Fibroblast of lung (primary cell): Measurements from ENCODE around the gene SDSL. TPM values are rescaled to one million over a fixed set of nuclear protein-coding genes. Genes with fewer than 3 reads are reported as not detected.

ENCODE experiments used
- DNase-seq, 2 donors: peaks; one replicate each; pipeline versions ENCODE4 v3.0.0 to v3.0.0-alpha.2; 2010; ENCODE audit warnings: low read depth in 2 of 2
- H2AFZ ChIP-seq: 2 replicates; pipeline ENCODE4 v1.5.1; 2012; ENCODE audit warnings: low read length, control low read depth, inconsistent platforms
- H3K27ac ChIP-seq: 2 replicates; pipeline ENCODE4 v1.5.1; 2011; ENCODE audit warnings: low read length, control low read depth; ENCODE audit not compliant: insufficient read depth
- H3K27me3 ChIP-seq: 2 replicates; pipeline ENCODE4 v1.5.1; 2011; ENCODE audit warnings: mild to moderate bottlenecking, low read length; ENCODE audit not compliant: control insufficient read depth, insufficient read depth
- H3K36me3 ChIP-seq: 2 replicates; pipeline ENCODE4 v1.5.1; 2011; ENCODE audit warnings: low read length; ENCODE audit not compliant: control insufficient read depth, insufficient read depth
- H3K4me1 ChIP-seq: 2 replicates; pipeline ENCODE4 v1.5.1; 2011; ENCODE audit warnings: low read length; ENCODE audit not compliant: control insufficient read depth, insufficient read depth; ENCODE audit errors: extremely low read depth
- H3K4me2 ChIP-seq: 2 replicates; pipeline ENCODE4 v1.5.1; 2011; ENCODE audit warnings: low read length, control low read depth; ENCODE audit not compliant: insufficient read depth; ENCODE audit errors: extremely low read depth
- H3K4me3 ChIP-seq, 4 experiments: fragments of 200-600 bp in 1 of 4; sonication (generic) in 1 of 4; replicated peaks in 1 of 4; 2 replicates each; pipeline ENCODE4 v1.5.1; 2011 to 2016; ENCODE audit warnings: low read length in 4 of 4, low read depth in 3 of 4, mild to moderate bottlenecking in 3 of 4, control low read depth in 2 of 4, inconsistent platforms in 1 of 4, mixed read lengths in 1 of 4; ENCODE audit not compliant: insufficient read depth in 1 of 4; ENCODE audit errors: control extremely low read depth in 1 of 4
- H3K79me2 ChIP-seq: 2 replicates; pipeline ENCODE4 v1.5.1; 2012; ENCODE audit warnings: mild to moderate bottlenecking, low read length, inconsistent platforms; ENCODE audit not compliant: control insufficient read depth, insufficient read depth
- H3K9ac ChIP-seq: 2 replicates; pipeline ENCODE4 v1.5.1; 2011; ENCODE audit warnings: mild to moderate bottlenecking, low read length, control low read depth; ENCODE audit not compliant: insufficient read depth
- H3K9me3 ChIP-seq: 2 replicates; pipeline ENCODE4 v1.5.1; 2012; ENCODE audit warnings: low read depth, low read length; ENCODE audit not compliant: control insufficient read depth, insufficient read depth
- H4K20me1 ChIP-seq: 2 replicates; pipeline ENCODE4 v1.5.1; 2011; ENCODE audit warnings: low read length; ENCODE audit not compliant: control insufficient read depth, insufficient read depth; ENCODE audit errors: extremely low read depth
- CTCF ChIP-seq, 2 donors: IDR thresholded peaks in 1 of 2; conservative IDR thresholded peaks in 1 of 2; 1 replicate in 1 of 2; 2 replicates in 1 of 2; pipeline ENCODE4 v1.5.1; 2011 to 2012; ENCODE audit warnings: low read length in 2 of 2, control low read depth in 1 of 2, inconsistent platforms in 1 of 2, low read depth in 1 of 2, mild to moderate bottlenecking in 1 of 2
- EZH2 ChIP-seq: IDR thresholded peaks from 2 replicates; pipeline ENCODE4 v1.5.1; 2012; ENCODE audit warnings: low read length, control low read depth, mild to moderate bottlenecking; ENCODE audit errors: missing control alignments
- polyA plus RNA-seq, 2 donors: library from polyadenylated mRNA; depleted of rRNA in 1 of 2; stranded (reverse) in 1 of 2; unstranded in 1 of 2; fragments of >200 nt; gene quantifications; 2 replicates each; pipeline ENCODE4 v1.2.1, GENCODE V29; 2011 to 2012; ENCODE audit warnings: missing spikeins in 1 of 2
- total RNA-seq: library from RNA; depleted of rRNA; stranded (reverse); fragments of >200 nt; gene quantifications from 2 replicates; pipeline ENCODE4 v1.2.1, GENCODE V29; 2014

SDSL gene
- total and polyA plus RNA-seq, 2 donors (not counting 1 experiment from before 2014, with no cell fraction given) = 5.1 to 12.4 TPM

- Histone ChIP-seq H3K9me3 (no peaks in the 10 kb centered on the region), H3K27ac (no peak overlapping the region), H3K4me2 (no peak overlapping the region), H3K79me2 (no peaks in the 10 kb centered on the region), H3K4me1 (no peaks in the 10 kb centered on the region), H3K27me3 (peaks cover 62% of the 10 kb centered on the region), H3K9ac (no peak overlapping the region), H3K36me3 (no peaks in the 10 kb centered on the region), H2AFZ (no peak overlapping the region), H3K4me3 (no peak overlapping the region), H4K20me1 (no peaks in the 10 kb centered on the region)
- TF ChIP-seq EZH2 (no peak), CTCF (conservative IDR thresholded peaks at IDR 0.05 in 1 of 2, IDR thresholded peaks at IDR 0.05 in 1 of 2; ENCODE audit: low read depth in 1 of 2, low read length in 2 of 2) (no peak)
- DNase-seq = no peak
Measured at GRCh38 chr12:113477171-113477841, 55.1 kb downstream of the SDSL start.

GRCh38 chr12:113477842-113478215, 55.6 kb downstream of the SDSL start:
- no peak overlapping the region for H3K4me2 ChIP-seq
- TF ChIP-seq EZH2 (peak; percentile 71), CTCF (conservative IDR thresholded peaks at IDR 0.05 in 1 of 2, IDR thresholded peaks at IDR 0.05 in 1 of 2; ENCODE audit: low read depth in 1 of 2, low read length in 2 of 2) (no peak)
- H3K9me3 ChIP-seq = no peaks in the 10 kb centered on the region
- H3K4me1 ChIP-seq = no peaks in the 10 kb centered on the region
- no peak overlapping the region for H3K27ac ChIP-seq
- peaks cover 58% of the 10 kb centered on the region for H3K27me3 ChIP-seq
- no peaks in the 10 kb centered on the region for H4K20me1 ChIP-seq
- H3K79me2 ChIP-seq = no peaks in the 10 kb centered on the region
- no peak for DNase-seq
- H3K4me3 ChIP-seq = no peak overlapping the region
- no peaks in the 10 kb centered on the region for H3K36me3 ChIP-seq
- H2AFZ ChIP-seq = no peak overlapping the region
- H3K9ac ChIP-seq = no peak overlapping the region

- H3K36me3 ChIP-seq = no peaks in the 10 kb centered on the region
- H3K27me3 ChIP-seq = peaks cover 51% of the 10 kb centered on the region
- peak; percentile 57 for TF ChIP-seq EZH2
- no peak for TF ChIP-seq CTCF (conservative IDR thresholded peaks at IDR 0.05 in 1 of 2, IDR thresholded peaks at IDR 0.05 in 1 of 2; ENCODE audit: low read depth in 1 of 2, low read length in 2 of 2)
- H3K4me2 ChIP-seq = no peak overlapping the region
- H3K9ac ChIP-seq = no peak overlapping the region
- H3K4me1 ChIP-seq = no peaks in the 10 kb centered on the region
- H2AFZ ChIP-seq = no peak overlapping the region
- H3K79me2 ChIP-seq = no peaks in the 10 kb centered on the region
- no peaks in the 10 kb centered on the region for H3K9me3 ChIP-seq
- H3K4me3 ChIP-seq = no peak overlapping the region
- DNase-seq = no peak
- no peaks in the 10 kb centered on the region for H4K20me1 ChIP-seq
- no peak overlapping the region for H3K27ac ChIP-seq
Measured at GRCh38 chr12:113478351-113479011, 56.3 kb downstream of the SDSL start.
